Panc1 (cell line): Measurements from ENCODE around the gene SHISAL1.

Experiments
- CTCF ChIP-seq: fragments of 450-650 bp; IDR thresholded peaks from 2 replicates; pipeline ENCODE4 v1.5.1; 2017; ENCODE audit warnings: mild to moderate bottlenecking
- SIN3A ChIP-seq: IDR thresholded peaks from 2 replicates; pipeline ENCODE4 v1.6.1; 2012; ENCODE audit warnings: low read depth, mild to moderate bottlenecking, low read length, moderate library complexity, borderline replicate concordance; ENCODE audit not compliant: insufficient read depth

DNA sequence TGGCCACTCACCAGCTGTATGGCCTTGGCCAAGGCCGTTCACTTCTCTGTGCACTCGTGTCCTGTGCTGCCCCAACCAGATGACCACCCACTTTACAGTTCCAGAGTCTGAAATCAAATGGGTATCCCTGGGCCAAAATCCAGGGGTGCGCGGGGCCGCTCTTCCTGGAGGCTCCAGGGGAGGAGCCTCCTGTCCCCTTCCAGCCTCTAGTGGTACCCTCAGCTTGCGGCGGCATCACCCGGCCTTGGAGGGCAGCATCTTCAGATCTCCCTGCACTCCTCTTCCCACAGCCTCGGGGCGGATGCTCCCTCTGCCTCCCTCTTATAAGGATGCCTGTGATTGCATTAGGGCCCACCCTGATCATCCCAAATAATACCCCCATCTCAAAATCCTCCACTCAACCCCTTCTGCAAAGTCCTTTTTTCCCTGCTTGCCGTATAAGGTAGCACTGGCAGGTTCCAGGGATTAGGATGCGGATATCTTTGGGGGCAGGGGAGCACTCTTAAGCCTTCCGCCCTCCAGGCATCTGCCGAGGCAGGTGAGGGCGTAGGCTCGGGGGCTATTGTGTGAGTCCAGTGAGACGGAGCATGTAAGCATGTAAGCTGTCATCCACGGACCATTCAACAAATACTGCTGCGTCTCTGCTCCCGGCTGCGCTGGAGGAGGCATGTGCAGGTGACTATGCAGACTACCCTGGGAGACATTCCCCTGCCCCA lies 24.4 kb upstream of the SHISAL1 start:
- TF ChIP-seq SIN3A, result no peak
- no peak for TF ChIP-seq CTCF
